HG02642 (cell line): ENCODE measurements around the gene KCNT1.

Source experiments
- ATAC-seq: cut with Tn5 transposase; IDR thresholded peaks from one replicate; pipeline ENCODE4 v1.9.1; 2021; ENCODE audit warnings: mild to moderate bottlenecking; ENCODE audit not compliant: unreplicated experiment, poor library complexity

KCNT1 gene

DNA sequence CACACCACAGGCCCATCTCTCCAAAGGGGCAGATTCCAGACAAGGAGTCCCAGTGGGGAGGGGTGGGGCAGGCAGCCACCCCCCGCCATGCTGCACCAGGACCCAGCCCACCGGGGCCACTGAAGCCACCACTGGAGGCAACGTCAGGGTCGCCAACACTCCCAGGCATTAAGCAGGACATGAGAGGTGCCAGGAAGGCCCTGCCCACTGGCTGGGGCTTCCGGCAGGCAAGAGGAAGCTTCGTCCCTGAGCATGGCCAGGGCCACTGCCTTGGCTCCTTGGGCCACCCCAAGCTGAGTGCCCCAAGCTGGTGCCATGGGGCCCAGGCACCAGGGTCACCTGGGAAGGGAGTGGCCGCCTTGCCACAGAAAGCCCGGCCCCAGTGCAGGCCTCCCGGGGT is 17.5 kb downstream of the KCNT1 start:
- ATAC-seq: no peak

DNA sequence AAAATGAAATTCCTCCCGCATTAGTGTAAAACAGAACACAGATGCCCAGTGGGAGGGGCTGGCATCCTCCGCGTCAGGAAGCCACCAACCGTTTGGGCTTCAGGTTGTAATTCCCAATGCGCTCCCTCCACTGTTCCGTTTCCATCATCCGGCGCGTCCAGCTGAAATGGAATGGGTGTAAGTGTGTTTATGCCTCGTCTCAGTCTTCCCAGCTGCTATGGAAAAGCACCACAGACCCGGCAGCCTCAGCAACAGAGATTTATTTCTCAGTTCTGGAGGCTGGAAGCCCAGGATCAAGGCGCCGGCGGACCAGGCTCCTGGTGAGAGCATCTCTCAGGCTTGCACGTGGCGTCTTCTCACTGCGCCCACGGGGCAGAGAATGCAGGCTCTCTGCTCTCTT is 20.4 kb downstream of the KCNT1 start:
- no peak for ATAC-seq

DNA sequence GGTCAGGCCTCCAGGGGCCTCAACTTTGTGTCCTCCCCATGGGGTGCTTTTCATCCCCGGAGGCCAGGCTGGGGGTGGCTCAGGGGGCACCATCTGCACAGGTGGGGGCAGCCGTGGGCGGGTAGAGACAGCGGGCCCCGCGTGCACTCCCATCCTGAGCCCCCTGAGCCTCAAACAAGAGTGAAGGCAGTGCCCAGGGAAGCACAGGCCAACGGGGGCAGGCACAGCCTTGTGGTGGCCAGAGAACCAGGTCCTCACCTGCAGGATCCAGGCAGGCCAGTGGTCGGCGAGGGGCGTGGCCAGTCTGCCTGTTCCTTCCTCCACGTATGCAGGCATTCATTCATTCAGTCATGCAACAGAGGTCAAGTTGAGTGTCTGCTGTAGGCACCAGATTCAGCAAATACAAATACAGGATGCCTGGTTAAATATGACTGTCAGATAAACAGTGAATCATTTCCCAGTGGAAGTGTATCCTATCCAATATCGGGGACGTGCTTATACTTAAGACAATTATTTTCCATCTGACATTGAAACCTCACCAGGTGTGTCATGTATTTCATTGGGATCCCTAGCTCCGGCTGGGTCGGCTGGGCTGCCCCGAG is 22.3 kb downstream of the KCNT1 start:
- no peak for ATAC-seq

DNA sequence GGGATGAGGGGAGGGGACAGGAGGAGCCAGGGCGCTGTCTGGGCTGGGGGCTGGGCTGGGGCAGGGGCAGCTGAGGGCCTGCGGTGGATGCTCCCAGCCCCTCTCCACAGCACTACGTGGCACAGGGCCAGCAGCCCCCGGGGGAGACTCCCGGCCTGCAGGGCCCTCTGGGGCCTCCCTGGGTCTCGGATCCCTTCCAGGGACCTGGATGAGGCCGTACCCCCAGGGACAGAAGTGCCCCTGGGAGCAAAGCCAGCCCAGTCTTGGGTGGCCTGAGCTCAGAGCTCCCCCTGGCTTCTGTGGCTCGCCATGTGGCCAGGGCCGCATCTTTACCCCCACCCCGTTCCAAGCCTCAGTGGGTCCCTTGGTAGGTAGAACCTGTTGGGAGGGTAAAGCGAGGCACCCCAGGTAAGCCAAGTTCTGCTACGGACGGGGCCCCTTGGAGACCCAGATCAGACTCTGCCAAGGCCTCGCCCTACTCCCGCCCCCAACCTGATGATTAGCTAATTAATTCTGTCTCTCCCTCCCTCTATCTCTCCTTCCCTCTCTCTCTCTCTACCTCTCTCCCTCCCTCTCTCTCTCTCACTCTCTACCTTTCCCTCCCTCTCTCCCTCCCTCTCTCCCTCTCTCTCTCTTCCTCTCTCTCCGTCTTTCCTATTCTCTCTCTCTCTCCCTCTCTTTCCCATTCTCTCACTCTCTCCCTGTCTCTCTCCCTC is 24.3 kb downstream of the KCNT1 start:
- ATAC-seq: no peak

DNA sequence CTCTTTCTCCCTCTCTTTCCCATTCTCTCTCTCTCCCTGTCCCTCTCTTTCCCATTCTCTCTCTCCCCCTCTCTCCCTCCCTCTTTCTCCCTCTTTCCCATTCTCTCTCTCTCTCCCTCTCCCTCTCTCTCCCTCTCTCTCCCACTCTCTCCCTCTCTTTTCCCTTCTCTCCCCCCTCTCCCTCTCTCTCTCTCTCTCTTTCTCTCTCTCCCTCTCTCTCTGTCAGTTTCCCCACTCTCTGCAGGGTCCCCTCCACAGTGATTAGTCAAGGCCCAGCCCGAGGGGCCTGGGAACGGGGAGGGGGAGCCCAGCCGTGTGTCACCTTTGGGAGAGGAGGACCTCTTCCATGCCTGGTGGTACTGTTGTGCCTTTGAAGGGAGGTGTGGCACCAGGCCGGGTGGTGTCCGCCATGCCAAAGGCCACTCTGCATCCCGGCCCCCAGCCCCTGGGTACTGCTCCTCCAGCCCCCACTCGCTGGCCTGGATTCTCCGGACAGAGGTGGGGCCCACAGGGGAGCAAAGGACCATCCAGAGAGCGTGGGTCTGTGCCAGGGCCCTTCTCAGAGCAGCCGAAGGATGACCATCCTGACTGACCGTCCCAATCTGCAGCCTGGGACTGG is 25.4 kb downstream of the KCNT1 start:
- ATAC-seq: no peak

DNA sequence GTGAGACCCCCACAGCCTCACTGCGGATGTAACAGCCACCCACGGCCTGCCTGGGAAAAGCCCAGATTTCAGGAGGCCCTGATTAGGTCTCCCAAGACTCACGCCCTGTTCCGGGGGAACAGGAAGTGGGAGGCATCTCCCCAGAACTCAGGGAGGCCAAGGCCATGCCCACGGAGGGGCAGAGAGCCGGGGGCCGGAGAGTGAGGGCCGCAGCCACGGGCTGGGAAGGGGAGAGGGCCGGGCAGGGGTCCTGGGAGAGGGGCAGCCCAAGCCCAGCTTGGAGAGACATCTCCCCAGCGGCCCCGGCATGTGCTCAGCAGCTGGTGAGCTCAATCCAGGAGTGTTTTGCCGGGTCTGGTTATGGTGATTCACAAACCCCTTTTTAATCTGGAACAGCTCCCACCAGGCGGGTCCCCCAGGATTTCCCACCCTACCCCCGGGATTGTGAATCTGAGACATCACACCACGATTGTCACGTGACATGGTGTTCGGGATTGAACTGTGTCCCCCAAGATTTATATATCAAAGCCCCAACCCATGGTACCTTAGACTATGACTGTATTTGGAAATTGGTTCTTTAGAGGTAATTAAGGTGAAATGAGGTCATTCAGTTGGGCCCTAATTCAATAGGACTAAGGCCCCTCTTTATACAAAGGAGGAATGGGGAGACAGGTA is 26.6 kb downstream of the KCNT1 start:
- ATAC-seq: no peak

DNA sequence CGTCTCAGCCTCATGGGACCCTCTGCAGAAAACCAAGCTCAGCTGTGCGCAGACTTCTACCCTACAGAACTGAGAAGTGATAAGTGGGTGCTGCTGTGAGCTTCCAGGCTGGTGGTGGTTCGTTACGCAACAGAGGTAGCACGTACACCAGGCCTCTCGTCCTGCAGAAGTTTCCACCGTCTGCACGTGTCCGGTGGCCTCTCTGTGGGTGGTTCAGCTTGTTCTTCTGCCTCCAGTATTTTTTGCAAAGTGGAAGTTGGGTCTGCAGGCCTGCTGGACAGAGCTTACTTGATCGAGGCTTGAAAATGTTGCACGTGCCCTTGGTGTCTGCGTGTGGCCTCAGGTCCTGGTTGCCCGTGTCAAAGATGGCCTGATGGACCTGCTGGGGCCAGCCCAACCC is 27.5 kb downstream of the KCNT1 start:
- ATAC-seq: no peak

DNA sequence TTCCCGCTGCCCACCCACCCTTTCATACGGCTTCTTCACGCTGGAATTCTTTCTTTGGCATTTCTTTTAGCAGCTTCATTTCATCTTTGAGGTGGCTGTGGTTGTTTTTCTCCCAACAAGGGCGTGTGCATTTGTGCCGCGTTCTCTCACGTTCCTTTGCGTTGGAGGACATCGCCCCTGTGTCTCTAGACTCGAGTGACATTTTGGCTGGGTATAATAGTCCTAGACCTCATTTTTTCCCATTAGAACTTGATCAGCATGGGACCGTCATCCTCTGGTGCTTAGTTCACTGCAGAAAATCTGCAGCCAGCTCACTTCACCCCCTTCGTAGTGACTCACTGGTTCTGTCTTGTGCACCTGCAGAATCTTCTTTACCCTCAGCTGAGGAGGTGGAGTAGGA is 29.5 kb downstream of the KCNT1 start:
- ATAC-seq: no peak

DNA sequence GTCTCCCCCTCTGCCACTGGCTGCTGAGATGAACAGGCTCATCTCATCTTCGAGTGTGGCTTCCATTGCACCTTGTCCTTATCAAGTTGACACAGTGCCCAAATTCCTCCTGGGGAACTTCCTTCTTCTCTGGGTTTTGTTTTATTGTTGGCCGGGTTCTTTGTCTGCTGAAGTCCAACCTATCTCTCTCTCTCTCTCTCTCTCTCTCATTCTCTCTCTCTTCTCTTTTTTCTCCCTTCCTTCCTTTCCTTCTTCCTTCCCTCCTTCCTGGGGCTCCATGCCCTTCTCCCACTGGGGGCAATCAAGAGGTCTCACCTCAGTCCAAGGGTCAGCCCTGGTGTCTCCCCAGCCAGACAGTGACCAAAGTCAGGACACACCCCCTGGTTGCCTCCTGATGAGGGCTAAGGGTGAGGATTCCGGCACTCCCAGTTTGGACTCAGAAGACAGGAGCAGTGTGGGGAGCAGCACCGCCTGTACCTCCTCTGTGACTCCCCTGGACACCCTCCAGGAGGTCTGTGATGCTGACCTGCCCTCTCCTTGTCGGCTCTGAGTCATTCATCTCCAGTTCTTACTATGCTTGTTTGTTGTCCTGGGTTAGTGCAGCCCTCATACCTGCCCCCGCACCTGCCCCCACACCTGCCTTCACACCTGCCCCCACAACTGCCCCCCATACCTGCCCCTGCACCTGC is 30.7 kb downstream of the KCNT1 start:
- ATAC-seq: no peak

DNA sequence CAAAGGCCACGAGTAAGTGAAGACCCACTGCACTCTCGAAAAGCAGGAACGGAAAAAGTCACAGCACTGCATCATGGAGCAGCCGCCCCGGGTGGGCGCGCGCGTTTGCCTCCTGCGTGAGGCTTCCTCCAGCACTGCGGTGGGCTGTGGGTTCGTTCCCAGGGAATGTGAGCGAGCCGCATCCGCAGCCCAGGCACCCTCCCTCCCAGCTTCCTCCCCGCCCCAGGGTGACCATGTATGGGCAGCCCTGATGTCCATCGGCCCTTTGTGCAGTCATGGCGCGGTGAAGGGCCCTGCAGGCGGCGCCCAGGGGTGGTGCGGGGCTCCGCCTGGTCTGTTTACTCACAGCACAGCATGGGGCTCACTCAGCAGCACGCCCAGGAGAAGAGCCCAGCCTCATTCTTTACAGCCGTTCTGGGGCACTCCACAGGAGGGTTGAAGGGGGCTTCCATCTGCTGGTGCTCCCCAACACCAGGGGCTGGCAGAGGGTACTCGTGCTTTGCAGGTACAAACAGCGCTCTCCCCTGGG is 32.7 kb downstream of the KCNT1 start:
- no peak for ATAC-seq

DNA sequence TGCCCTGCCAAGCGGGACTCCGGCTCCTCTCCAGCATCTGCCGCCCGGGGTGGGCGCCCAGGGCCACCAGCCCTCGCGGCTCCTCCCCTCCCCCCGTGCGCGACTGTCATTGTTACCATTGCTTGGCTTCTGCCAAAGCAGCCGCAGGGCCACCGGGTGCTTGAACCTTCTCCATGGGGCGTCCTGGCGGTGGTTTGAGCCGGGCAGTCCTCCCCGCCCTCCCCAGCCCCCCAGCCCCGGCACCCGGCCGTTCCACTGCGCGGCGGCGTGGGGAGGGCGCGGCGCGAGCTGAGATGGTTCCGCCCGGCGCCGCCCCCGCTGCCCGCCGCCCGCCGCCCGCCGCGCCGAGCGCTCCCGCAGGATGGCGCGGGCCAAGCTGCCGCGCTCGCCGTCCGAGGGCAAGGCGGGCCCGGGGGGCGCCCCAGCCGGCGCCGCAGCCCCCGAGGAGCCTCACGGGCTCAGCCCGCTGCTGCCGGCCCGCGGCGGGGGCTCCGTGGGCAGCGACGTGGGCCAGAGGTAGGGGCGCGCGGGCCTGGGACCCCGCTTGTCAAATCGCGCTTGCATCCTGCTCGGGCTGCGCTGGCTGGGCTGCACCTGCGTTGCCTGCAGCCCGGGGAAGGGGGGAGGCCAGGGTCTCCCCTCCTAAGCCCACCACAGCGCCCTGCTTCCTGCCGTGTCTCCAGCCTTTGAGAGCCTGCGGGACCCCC is 34.4 kb downstream of the KCNT1 start:
- ATAC-seq: no peak

DNA sequence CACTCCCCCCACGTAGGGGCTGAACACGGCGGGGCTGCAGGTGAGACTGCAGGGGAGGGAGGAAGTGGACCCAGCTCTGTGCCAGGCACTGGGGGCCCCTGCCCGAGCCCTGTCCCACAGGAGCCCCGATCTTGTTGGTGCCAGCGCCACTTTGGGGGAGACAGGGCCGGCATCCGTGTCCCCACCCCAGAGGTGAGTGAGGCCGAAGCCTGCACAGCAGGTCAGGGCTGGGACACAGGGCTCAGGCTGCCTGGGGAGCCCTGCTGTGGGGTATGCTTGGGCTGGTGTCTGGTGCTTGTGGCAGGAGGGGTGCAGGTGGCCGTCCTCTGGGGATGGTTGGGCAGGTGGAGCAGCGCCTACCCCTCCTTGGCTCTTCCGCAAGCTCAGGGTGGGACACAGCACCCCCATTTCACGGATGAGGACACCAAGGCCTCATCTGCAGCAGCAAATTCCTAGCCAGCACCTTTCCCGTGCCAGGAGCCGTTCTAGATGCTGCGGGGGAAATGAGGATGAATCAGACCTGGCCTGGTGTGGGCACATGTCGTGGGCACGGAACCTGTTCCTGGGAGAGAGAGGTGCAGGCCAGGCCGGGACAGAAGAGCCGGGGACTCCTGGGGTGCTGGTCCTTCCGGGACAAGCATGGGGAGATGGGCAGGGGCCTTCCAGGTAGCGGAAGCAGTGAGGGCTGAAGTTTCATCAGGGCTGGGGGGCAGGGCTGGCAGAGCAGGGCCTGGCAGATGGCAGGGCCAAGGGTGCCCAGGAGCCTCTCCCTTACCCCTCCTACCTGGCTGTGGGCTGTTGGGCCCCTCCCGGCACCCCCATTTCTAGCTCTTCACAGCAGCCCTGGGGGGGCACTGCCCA is 35.2 kb downstream of the KCNT1 start:
- no peak for ATAC-seq

DNA sequence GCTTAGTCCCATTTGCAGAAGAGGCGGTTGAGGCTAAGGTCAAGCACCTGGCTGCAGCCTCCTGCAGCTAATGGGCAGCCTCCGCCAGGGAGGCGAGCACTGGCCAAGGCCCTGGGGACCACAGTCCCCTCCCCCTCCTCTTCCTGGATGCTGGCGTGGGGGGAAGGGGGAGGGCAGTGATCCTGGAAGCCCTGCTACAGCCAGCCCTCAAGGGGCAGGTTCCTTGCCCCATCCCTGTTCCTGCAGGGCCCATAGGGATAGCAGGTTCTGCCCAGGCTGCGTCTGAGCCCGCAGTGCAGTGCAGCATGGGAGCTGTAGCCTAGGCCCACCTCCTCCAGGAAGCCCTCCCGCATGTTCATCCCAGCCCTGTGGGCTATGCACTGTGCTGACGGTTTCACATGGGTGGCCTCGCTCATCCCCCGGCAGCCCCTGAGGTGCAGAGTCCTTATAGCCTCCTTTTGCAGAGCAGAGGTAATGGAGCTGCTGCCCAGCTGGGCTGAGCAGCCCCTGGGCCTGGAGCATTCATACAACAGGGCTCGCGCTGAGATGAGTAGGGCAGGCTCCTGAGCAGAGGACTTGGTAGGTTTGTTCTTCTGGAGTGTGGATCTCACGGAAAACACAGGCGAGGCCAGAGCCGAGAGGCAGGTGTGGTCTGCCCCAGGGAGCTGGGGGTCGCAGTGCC is 36.0 kb downstream of the KCNT1 start:
- no peak for ATAC-seq

DNA sequence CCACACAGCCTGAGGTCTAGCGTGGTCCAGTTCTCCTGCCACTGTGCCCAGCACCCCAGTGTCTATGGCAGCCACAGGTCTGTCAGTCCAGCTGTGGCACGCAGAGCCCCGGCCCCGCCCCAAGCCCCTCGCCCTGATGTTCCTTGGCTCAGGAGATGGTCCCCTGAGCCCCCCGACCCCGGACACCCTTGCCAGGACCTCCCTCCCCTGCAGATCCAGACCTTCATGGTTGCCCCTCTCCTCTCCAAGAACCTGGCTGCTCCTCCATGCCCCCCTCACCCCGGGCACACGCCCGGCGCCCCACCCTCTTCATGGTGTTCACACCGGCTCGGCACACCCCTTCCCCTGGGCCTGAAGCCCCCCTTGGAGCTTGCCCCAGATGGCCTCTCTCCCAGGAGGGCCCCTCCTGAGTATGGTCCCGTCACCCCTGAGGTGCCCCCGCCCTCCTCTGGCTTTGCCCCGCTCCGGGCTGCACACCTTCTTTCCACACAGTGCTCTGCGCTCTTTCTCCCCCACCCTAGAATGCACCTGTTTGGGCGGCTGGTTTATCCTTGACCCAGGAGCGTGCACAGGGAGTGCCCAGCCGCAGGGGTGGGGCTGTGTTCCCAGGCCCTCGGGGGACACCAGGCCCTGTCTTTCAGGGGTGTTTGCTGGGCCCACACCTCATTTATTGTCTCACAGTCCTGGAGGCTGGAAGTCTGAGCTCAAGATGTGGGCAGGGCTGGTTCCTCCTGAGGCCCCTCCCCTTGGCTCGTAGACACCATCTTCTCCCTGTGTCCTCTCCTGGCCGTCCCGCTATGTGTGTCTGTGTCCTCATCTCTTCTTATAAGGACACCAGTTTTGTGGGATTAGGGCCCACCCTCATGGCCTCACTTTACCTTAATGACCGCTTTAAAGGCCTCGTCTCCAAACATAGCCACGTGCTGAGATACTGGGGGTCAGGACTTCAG is 37.6 kb downstream of the KCNT1 start:
- no peak for ATAC-seq

DNA sequence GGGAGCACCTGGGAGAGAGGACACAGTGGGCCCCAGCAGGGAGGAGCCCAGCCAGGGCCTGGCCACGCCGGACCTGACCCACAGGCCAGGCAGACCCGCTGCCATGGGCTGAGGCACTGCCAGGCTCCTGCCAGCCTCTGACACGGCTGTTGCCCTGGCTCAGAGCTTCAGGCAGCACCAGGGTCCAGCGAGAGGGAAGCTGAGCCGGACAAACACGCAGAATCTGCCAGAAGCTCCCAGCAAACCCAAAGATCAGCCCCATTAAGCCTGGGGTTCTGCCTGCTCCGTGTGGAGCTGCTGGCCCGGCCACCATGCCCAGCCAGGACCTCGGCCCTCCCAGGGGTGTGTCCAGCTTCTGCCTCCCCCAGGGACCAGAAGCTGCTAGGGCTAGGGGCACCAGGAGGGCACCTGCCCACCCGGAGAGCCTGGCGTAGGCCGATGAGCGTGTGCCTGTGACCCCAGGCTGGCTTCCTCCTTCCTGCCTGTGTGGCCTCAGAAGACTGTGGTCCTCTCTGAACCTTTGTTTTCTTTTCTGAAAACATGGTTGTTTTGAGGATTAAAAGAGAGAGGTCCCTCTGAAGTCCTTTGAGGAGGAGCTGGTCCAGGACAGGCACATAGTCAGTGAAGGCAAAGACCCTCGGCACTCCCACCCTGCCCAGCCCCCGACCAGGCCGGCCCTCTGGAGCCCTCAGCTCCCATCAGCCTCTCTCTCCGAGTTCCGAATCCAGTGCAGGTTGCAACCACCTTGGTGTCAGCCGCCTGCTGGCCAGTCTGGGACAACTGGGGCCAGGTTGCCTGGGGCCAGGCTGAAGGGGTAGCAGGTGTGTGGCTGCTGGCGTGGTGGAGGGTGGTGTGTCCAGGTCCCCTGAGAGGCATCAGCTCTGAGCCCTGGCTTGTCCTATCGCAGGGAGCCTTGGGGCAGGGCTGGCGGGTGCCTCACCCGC is 39.6 kb downstream of the KCNT1 start:
- no peak for ATAC-seq

DNA sequence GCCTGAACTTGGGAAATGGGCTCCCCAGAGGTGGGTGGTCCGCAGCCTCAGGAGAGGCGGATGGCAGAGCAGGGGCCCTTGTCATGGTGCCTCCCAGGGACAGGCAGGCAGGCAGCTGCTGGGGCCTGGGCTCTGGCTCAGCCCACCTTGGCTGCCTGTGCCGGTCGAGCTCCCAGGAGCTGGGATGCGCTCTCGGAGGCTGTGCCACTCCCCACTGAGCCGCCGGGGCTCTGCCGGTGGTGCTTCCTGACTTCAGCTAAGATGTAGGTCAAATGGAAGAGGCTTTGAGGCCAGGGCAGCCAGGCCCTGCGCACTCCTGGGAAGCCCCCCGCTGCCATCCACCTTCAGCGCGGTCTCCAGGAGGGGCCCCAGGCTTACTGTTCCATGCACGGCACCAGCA is 41.0 kb downstream of the KCNT1 start:
- no peak for ATAC-seq
